H1 (cell line): ENCODE measurements around the gene CAMTA2. TPM values are rescaled to one million over a fixed set of nuclear protein-coding genes. Genes with fewer than 3 reads are reported as not detected.

Experiments used
- CTCF ChIA-PET: fragments of 300-600 bp; sonication (Branson Sonifier 250); formaldehyde crosslinking; loops from one replicate; lab custom pipeline; 2021; ENCODE audit not compliant: partially characterized antibody; lab: Charles Lee
- POLR2A ChIA-PET: fragments of 300-600 bp; sonication (Branson Sonifier 250); formaldehyde crosslinking; loops from one replicate; lab custom pipeline; 2021; ENCODE audit warnings: inconsistent platforms; ENCODE audit not compliant: partially characterized antibody; lab: Charles Lee
- DNase-seq, 2 experiments: peaks; one replicate each; pipeline versions ENCODE4 v3.0.0 to v3.0.0-alpha.2; 2010 to 2022; ENCODE audit warnings: low spot score in 2 of 2, low read depth in 1 of 2, mixed read lengths in 1 of 2
- FAIRE-seq: peaks from 2 replicates; lab custom pipeline; 2011; peaks lifted over from hg19 to GRCh38; lab: Jason Lieb, UNC
- H2AFZ ChIP-seq: 2 replicates; pipeline ENCODE4 v1.8.1; 2012; ENCODE audit warnings: low read length, inconsistent platforms
- H2AK5ac ChIP-seq: 2 replicates; pipeline ENCODE4 v1.6.1; 2013; ENCODE audit warnings: low read depth, low read length
- H2BK120ac ChIP-seq: replicated peaks from 2 replicates; pipeline ENCODE3; 2013; ENCODE audit warnings: low read depth, low read length, inconsistent platforms
- H2BK12ac ChIP-seq: 2 replicates; pipeline ENCODE4 v1.6.1; 2013; ENCODE audit warnings: low read depth, low read length
- H2BK15ac ChIP-seq: 2 replicates; pipeline ENCODE4 v1.6.1; 2013; ENCODE audit warnings: low read length
- H2BK20ac ChIP-seq: 2 replicates; pipeline ENCODE4 v1.6.1; 2013; ENCODE audit warnings: low read length
- H2BK5ac ChIP-seq: 2 replicates; pipeline ENCODE4 v1.6.1; 2013; ENCODE audit warnings: low read depth, low read length
- H3K14ac ChIP-seq: 2 replicates; pipeline ENCODE4 v1.6.1; 2013; ENCODE audit warnings: inconsistent platforms; ENCODE audit not compliant: insufficient read length
- H3K18ac ChIP-seq: 2 replicates; pipeline ENCODE4 v1.6.1; 2013; ENCODE audit warnings: low read length; ENCODE audit errors: extremely low read depth
- H3K23ac ChIP-seq: 2 replicates; pipeline ENCODE4 v1.6.1; 2013; ENCODE audit warnings: inconsistent platforms; ENCODE audit not compliant: insufficient read length
- H3K23me2 ChIP-seq: 2 replicates; pipeline ENCODE4 v1.6.1; 2013; ENCODE audit warnings: low read depth, low read length
- H3K27ac ChIP-seq: 2 replicates; pipeline ENCODE4 v1.6.1; 2011; ENCODE audit warnings: low read depth, low read length, inconsistent platforms
- H3K27me3 ChIP-seq, 4 experiments: replicated peaks in 1 of 4; 1 replicate in 1 of 4; 2 replicates in 3 of 4; pipeline versions ENCODE4 v1.6.1 to v1.8.1; 2011 to 2013; ENCODE audit warnings: low read length in 3 of 4, mild to moderate bottlenecking in 3 of 4, inconsistent platforms in 2 of 4, mixed read lengths in 2 of 4, moderate library complexity in 1 of 4; ENCODE audit not compliant: control insufficient read depth in 3 of 4, insufficient read depth in 3 of 4; ENCODE audit errors: extremely low read depth in 1 of 4
- H3K36me3 ChIP-seq, 4 experiments: 2 replicates each; pipeline versions ENCODE4 v1.6.1 to v1.8.1; 2011 to 2013; ENCODE audit warnings: mild to moderate bottlenecking in 4 of 4, low read length in 3 of 4, moderate library complexity in 2 of 4, control low read depth in 1 of 4, inconsistent platforms in 1 of 4; ENCODE audit not compliant: insufficient read depth in 4 of 4, control insufficient read depth in 2 of 4
- H3K4ac ChIP-seq: replicated peaks from 2 replicates; pipeline ENCODE3; 2013; ENCODE audit warnings: low read length, low read depth, mixed read lengths, inconsistent platforms; ENCODE audit not compliant: insufficient read length
- H3K4me1 ChIP-seq, 4 experiments: replicated peaks in 1 of 4; 1 replicate in 1 of 4; 2 replicates in 3 of 4; pipeline versions ENCODE4 v1.6.1 to v1.8.1; 2011 to 2013; ENCODE audit warnings: low read length in 3 of 4, inconsistent platforms in 2 of 4, mixed read lengths in 1 of 4; ENCODE audit not compliant: insufficient read depth in 4 of 4, control insufficient read depth in 3 of 4
- H3K4me2 ChIP-seq, 2 experiments: 2 replicates each; pipeline versions ENCODE4 v1.6.1 to v1.8.1; 2011 to 2013; ENCODE audit warnings: low read depth in 2 of 2, low read length in 2 of 2, control low read depth in 1 of 2, inconsistent platforms in 1 of 2, mild to moderate bottlenecking in 1 of 2; ENCODE audit not compliant: insufficient read depth in 1 of 2
- H3K4me3 ChIP-seq, 4 experiments: fragments of 200-600, 300-600 bp in 1 of 4; sonication (generic), shearing (Covaris generic), sonication (Bioruptor Twin) in 1 of 4; 2 replicates each; pipeline versions ENCODE4 v1.5.1 to v1.8.1; 2011 to 2016; ENCODE audit warnings: low read length in 4 of 4, low read depth in 3 of 4, control low read depth in 2 of 4, inconsistent platforms in 2 of 4, mild to moderate bottlenecking in 2 of 4, mixed read lengths in 1 of 4, moderate library complexity in 1 of 4; ENCODE audit not compliant: insufficient read depth in 2 of 4; ENCODE audit errors: extremely low read depth in 1 of 4
- H3K56ac ChIP-seq: replicated peaks from 2 replicates; pipeline ENCODE3; 2013; ENCODE audit warnings: low read depth, mild to moderate bottlenecking, mixed read lengths, low read length, inconsistent platforms; ENCODE audit not compliant: insufficient read length
- H3K79me1 ChIP-seq: 2 replicates; pipeline ENCODE4 v1.6.1; 2013; ENCODE audit warnings: low read depth, low read length, control low read depth
- H3K79me2 ChIP-seq, 2 experiments: 2 replicates each; pipeline versions ENCODE4 v1.6.1 to v1.8.1; 2012 to 2013; ENCODE audit warnings: low read length in 2 of 2, mild to moderate bottlenecking in 2 of 2, inconsistent platforms in 1 of 2; ENCODE audit not compliant: insufficient read depth in 2 of 2, control insufficient read depth in 1 of 2
- H3K9ac ChIP-seq, 4 experiments: replicated peaks in 1 of 4; 1 replicate in 1 of 4; 2 replicates in 3 of 4; pipeline versions ENCODE4 v1.6.1 to v1.8.1; 2011 to 2013; ENCODE audit warnings: low read depth in 3 of 4, low read length in 3 of 4, control low read depth in 2 of 4, mild to moderate bottlenecking in 2 of 4, moderate library complexity in 2 of 4, inconsistent platforms in 1 of 4; ENCODE audit errors: extremely low read depth in 1 of 4
- H3K9me3 ChIP-seq, 2 experiments: 2 replicates each; pipeline versions ENCODE4 v1.6.1 to v1.8.1; 2012 to 2013; ENCODE audit warnings: mild to moderate bottlenecking in 2 of 2, moderate library complexity in 2 of 2, control low read depth in 1 of 2, inconsistent platforms in 1 of 2, low read depth in 1 of 2, low read length in 1 of 2, mixed read lengths in 1 of 2; ENCODE audit not compliant: insufficient read depth in 2 of 2
- H4K20me1 ChIP-seq, 2 experiments: replicated peaks in 1 of 2; 2 replicates each; pipeline versions ENCODE3 to v1.8.1; 2011 to 2013; ENCODE audit warnings: inconsistent platforms in 2 of 2, low read length in 2 of 2, mild to moderate bottlenecking in 1 of 2; ENCODE audit not compliant: insufficient read depth in 2 of 2, control insufficient read depth in 1 of 2
- H4K5ac ChIP-seq: 2 replicates; pipeline ENCODE4 v1.6.1; 2013; ENCODE audit warnings: low read length, low read depth, mixed read lengths, inconsistent platforms; ENCODE audit not compliant: insufficient read length
- H4K8ac ChIP-seq: 2 replicates; pipeline ENCODE4 v1.8.0; 2013; ENCODE audit warnings: mild to moderate bottlenecking, moderate library complexity, low read length, inconsistent platforms; ENCODE audit not compliant: insufficient read depth; ENCODE audit errors: extremely low read depth
- H4K91ac ChIP-seq: replicated peaks from 2 replicates; pipeline ENCODE3; 2013; ENCODE audit warnings: low read length, mixed read lengths, inconsistent platforms; ENCODE audit not compliant: insufficient read length
- CTBP2 ChIP-seq: IDR thresholded peaks from 2 replicates; pipeline ENCODE4 v1.7.0; 2011; ENCODE audit warnings: borderline replicate concordance, mild to moderate bottlenecking, moderate library complexity, mixed read lengths, low read length; ENCODE audit not compliant: insufficient read depth, insufficient read length
- JUND ChIP-seq: IDR thresholded peaks from 2 replicates; pipeline ENCODE4 v1.6.1; 2011; ENCODE audit warnings: mild to moderate bottlenecking, improper control_type of control experiment, low read length
- KDM5A ChIP-seq: fragments of 200-600 bp; IDR thresholded peaks from 2 replicates; pipeline ENCODE4 v1.7.1; 2012; ENCODE audit warnings: mild to moderate bottlenecking, low read length, inconsistent platforms, mixed read lengths
- SAP30 ChIP-seq: fragments of 300-600 bp; sonication (generic); IDR thresholded peaks from 2 replicates; pipeline ENCODE4 v1.7.1; 2012; ENCODE audit warnings: low read length, moderate library complexity, mild to moderate bottlenecking, inconsistent platforms; ENCODE audit not compliant: insufficient read depth, insufficient replicate concordance
- SIX5 ChIP-seq: IDR thresholded peaks from 2 replicates; pipeline ENCODE4 v1.6.1; 2011; ENCODE audit warnings: mild to moderate bottlenecking, low read depth, low read length
- SP2 ChIP-seq: IDR thresholded peaks from 2 replicates; pipeline ENCODE4 v1.6.1; 2012; ENCODE audit warnings: mild to moderate bottlenecking, low read length, inconsistent platforms
- WGBS, 2 experiments: shearing (Covaris generic) in 1 of 2; methylation state at CpG; one replicate each; pipeline versions ENCODE4 v1.1.6 to v1.1.7; 2013 to 2015; ENCODE audit warnings: low lambda C conversion rate in 2 of 2, mixed read lengths in 2 of 2, inconsistent platforms in 1 of 2, low coverage in 1 of 2, missing lambda C conversion rate in 1 of 2; ENCODE audit not compliant: insufficient replicate concordance in 2 of 2, insufficient coverage in 1 of 2, insufficient read length in 1 of 2; ENCODE audit errors: extremely low coverage in 1 of 2, missing lambda C conversion rate in 1 of 2; 5-methylcytosine and 5-hydroxymethylcytosine counted together
- polyA plus RNA-seq, 7 experiments: library from polyadenylated mRNA; depleted of rRNA in 3 of 7; stranded (reverse) in 5 of 7; unstranded in 2 of 7; fragments of >200 nt in 5 of 7; fragments of 200-250 nt in 2 of 7; gene quantifications; 1 replicate in 5 of 7; 2 replicates in 1 of 7; 4 replicates in 1 of 7; pipeline versions ENCODE4 v1.2.1 to v1.2.3, GENCODE V29; 2011 to 2013; ENCODE audit warnings: missing spikeins in 2 of 7, mixed read lengths in 2 of 7
- total RNA-seq: library from RNA; stranded (reverse); fragmentation: NEBNext Ultra II Directional; extraction: Animal tissue kit (Norgen Biotek cat#: 25700); gene quantifications from 2 replicates; pipeline ENCODE4 v1.2.1, GENCODE V29; 2021
- TF ChIP-seq, protein P1 (sequence below): IDR thresholded peaks from 2 replicates; pipeline ENCODE4 v1.6.1; 2011; ENCODE audit warnings: low read depth, mild to moderate bottlenecking, low read length; ENCODE audit not compliant: insufficient read depth
- TF ChIP-seq, protein P2 (sequence below): IDR thresholded peaks from 2 replicates; pipeline ENCODE4 v1.6.1; 2011; ENCODE audit warnings: low read length, improper control_type of control experiment

The CAMTA2 gene
- total and polyA plus RNA-seq, 2 of the 8 experiments (the other 6 are each of a cell fraction or from before 2014, with no cell fraction given) = 5.5 to 12.0 TPM

DNA sequence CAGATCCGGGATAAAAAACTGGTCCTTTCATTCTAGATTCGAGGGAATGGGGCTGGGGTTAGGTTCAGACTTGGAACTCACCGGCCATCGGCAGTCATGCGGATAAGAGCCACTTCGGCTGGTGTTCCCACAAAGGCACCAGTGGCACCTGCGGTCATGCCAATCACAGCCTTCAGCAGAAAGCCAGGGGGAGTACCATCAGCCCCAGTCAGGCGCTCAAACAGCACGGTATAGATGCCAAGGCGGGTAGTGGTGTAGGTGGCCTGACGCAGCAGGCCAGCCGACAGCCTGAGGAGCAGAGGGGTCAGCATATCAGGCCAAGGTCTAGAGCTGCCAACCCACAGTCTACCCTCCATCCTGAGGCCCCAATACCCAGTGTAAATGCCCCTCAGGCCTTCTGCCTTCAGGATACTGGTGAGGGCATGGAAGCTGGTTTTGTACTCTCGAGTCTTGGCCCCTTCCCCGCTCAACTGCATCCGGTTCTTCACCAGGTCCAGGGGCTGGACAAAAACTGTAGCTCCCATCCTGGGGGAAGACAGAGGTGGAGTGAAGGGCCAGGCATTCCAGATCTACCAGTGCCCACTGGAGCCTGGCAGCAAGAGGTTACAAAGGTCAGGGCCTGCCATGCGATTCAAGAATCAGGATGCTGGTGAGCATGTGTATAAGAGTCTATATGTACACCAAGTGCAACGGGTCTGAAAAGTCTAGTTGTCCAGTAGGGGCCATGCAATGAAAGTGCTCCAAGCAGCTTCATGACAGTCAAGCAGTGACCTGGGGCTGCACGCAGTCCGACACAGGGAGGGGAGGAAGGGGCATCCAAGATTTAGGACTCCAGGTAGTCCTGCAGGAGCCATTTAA is 48.6 kb downstream of the CAMTA2 start:
- no peak overlapping the region for H4K5ac ChIP-seq
- peak overlapping the region; percentile 68 to 93 (median 86) for H3K9ac ChIP-seq
- H3K23ac ChIP-seq = no peak overlapping the region
- peaks cover 0 to 11% (median 7%) of the 10 kb centered on the region in 4 experiments; a peak in 5 of 7 replicates for H3K4me1 ChIP-seq
- no peak overlapping the region for H2BK20ac ChIP-seq
- H3K79me2 ChIP-seq = peaks cover 0 to 30% of the 10 kb centered on the region in 2 experiments; a peak in 3 of 4 replicates
- H2BK12ac ChIP-seq = peak overlapping the region; percentile 39; the same call in 1 of the 2 replicates
- 0 out of 2 replicates have a peak overlapping the region, but pooled peaks have one; percentile 46 for H2BK15ac ChIP-seq
- H3K14ac ChIP-seq = no peak overlapping the region
- H3K56ac ChIP-seq = peak overlapping the region; percentile 50
- no peak for FAIRE-seq
- no peak overlapping the region for H2BK120ac ChIP-seq
- H3K4ac ChIP-seq = peak overlapping the region; percentile 0
- H2AFZ ChIP-seq = no peak overlapping the region
- peak overlapping the region; percentile 97 for H2BK5ac ChIP-seq
- H2AK5ac ChIP-seq = peak overlapping the region; percentile 61; the same call in 1 of the 2 replicates
- H3K79me1 ChIP-seq = peaks cover 9% of the 10 kb centered on the region
- H3K4me2 ChIP-seq = peak overlapping the region; percentile 93 to 96
- POLR2A ChIA-PET = interaction anchor here (0.9 to 27.4 kb wide), 15 partner anchors 10 to 131 kb away, joined by 3 to 987 read pairs (median 9); partner anchors contain the start of genes C17orf107, CAMTA2, CHRNE and ENO3
- TF ChIP-seq, protein P1, sequence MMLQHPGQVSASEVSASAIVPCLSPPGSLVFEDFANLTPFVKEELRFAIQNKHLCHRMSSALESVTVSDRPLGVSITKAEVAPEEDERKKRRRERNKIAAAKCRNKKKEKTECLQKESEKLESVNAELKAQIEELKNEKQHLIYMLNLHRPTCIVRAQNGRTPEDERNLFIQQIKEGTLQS = no peak
- no peak for TF ChIP-seq CTBP2
- TF ChIP-seq, protein P2, sequence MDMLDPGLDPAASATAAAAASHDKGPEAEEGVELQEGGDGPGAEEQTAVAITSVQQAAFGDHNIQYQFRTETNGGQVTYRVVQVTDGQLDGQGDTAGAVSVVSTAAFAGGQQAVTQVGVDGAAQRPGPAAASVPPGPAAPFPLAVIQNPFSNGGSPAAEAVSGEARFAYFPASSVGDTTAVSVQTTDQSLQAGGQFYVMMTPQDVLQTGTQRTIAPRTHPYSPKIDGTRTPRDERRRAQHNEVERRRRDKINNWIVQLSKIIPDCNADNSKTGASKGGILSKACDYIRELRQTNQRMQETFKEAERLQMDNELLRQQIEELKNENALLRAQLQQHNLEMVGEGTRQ = no peak
- TF ChIP-seq JUND = no peak
- TF ChIP-seq SIX5 = no peak
- TF ChIP-seq SP2 = no peak
- no peak for TF ChIP-seq SAP30
- TF ChIP-seq KDM5A = 0 out of 2 replicates have a peak, but pooled peaks have one; percentile 3
- H3K36me3 ChIP-seq = peaks cover 13 to 29% (median 20%) of the 10 kb centered on the region in 4 experiments
- peak overlapping the region; percentile 92; the same call in 1 of the 2 replicates for H4K8ac ChIP-seq
- H3K18ac ChIP-seq = peak overlapping the region; percentile 41
- H4K20me1 ChIP-seq = peaks cover 0 to 6% of the 10 kb centered on the region in 2 experiments
- peak overlapping the region; percentile 85 to 94 (median 90) for H3K4me3 ChIP-seq
- DNase-seq = no peak
- no peaks in the 10 kb centered on the region for H3K9me3 ChIP-seq
- no peak overlapping the region for H4K91ac ChIP-seq
- WGBS, 2 experiments = 72% methylated on average over 19 of the region's 19 CpGs; no CpG with 5 or more reads in 1 of the 2 experiments
- CTCF ChIA-PET = interaction anchor here (0.7 to 5.9 kb wide), 12 partner anchors 10 to 207 kb away, joined by 3 to 26 read pairs (median 4); partner anchors contain the start of genes CHRNE, ENO3, MED11 and SPAG7
- peak overlapping the region; percentile 88 for H3K27ac ChIP-seq
- peaks cover 15% of the 10 kb centered on the region; the same call in 1 of the 2 replicates for H3K23me2 ChIP-seq
- no peaks in the 10 kb centered on the region for H3K27me3 ChIP-seq
